Hypothalamus (tissue), 51 donors: Measurements from ENCODE around the gene ACAD11.
"Not testable (repeated sequence)": the region's sequence is repeated elsewhere in the genome, so short reads cannot be mapped to it uniquely, and the experiment has no call there.

Experiments used
- DNase-seq, 51 donors: peaks; one replicate each; lab custom pipeline; 2025; lab: John Stamatoyannopoulos, UW

The ACAD11 gene

DNA sequence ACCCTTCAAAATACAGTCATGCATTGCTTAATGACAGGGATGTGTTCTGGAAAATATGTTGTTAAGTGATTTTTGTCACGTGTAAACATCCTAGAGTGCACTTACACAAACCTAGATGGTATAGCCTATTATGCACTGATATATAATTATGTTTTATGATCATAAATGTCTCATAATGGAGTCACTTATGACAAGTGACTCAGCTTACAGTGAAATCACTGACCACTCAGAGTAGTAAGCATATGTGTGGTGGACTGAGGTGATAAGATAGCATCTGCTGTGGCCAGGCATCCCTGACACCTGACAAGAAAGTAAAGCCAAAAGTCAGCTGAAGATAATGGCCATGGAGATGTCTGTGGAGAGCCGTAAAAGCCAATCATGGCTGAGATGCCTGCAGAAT lies 5.4 kb downstream of the ACAD11 start:
- DNase-seq = no peak

GRCh38 chr3:132652640-132653270 lies 6.9 kb downstream of the ACAD11 start:
- DNase-seq = no peak

- no peak for DNase-seq
Observed at GRCh38 chr3:132650153-132650552, 9.5 kb downstream of the ACAD11 start.

- DNase-seq = no peak
Observed at GRCh38 chr3:132645058-132645457, 14.6 kb downstream of the ACAD11 start.

DNA sequence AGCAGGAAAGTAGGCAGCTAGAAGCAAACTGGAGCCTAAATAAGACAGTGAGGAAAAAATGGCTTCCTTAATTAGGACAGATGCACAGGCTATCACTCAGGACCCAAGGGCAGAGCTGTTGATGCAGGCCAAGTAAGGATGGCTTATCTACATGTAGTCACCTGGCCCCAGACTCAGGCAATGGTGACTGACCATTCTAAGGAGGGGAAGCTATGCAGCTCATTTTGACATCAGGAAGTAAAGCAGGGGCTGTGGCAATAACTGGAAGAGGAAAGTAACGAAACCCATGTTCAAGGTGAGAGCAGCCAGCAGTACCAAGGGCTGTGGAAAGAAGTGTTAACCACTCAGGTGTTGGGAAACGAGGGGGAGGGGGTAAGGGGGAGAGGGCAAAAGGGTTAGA lies 16.2 kb downstream of the ACAD11 start:
- no peak for DNase-seq

DNA sequence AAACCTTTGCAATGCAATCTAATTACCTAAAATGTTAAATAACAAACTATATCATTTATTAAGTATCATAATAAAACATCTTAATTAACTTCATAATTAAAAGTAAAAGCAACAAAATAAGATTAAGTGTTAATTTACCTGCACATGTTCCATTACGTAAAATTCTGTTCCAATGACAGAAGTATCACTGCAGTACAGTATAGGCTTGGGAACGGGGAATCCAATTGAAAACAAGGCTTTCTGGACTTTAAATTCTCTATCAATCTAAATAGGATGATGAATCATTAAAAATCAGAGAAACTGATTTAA lies 17.1 kb downstream of the ACAD11 start:
- no peak for DNase-seq

DNA sequence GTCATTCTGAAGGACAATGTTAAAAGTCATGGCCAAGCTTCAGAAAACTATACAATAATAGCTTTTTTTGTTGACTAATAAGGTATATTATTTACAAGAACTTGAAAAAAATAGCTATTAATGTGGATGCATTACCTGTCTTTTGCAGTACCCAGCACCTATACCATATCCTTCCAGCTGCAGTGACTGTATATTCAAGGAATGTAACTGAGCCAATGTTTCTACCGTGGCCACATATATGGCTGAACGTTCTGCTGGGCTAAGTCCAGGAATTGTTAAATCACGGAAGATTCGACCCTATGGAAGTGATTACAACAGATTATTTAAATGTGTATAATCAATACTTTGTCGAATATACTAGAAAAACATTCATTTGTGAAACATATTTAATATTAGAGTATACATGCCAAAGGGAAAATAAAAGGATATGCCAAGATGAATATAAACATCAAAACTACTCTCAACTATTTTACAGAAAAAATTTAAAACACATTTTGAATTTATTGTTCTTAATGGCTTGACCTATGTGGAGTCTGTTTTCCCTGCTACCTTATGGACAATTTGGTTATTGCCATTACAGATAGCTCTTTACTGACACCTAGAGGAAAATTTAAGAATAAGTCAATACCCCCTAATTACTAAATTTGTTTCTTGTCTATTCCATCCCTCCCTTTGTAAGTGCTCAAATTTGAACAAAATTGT lies 17.6 kb downstream of the ACAD11 start:
- no peak for DNase-seq

GRCh38 chr3:132641427-132641826 lies 18.2 kb downstream of the ACAD11 start:
- DNase-seq = not testable (repeated sequence)

DNA sequence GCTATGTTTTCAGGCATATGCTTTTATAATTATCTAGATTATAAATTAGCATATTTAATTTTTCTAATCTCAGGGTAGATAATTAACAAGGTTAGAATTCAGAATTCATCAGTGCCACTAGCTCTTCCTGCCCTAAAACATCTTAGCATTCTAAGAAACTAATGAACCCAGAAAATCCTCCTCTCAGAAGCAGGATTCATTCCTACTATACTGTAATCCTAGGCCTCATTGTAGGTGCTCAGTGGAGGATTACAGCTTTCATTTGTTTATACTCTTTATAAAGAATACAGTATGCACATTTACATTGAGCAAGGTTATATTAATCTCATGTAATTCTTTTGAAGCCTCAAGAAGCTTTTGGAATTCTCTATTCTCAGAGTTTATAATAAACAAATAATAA lies 20.9 kb downstream of the ACAD11 start:
- DNase-seq = no peak

GRCh38 chr3:132637590-132637989 lies 22.0 kb downstream of the ACAD11 start:
- DNase-seq = no peak

- no peak for DNase-seq
Observed at GRCh38 chr3:132635052-132635451, 24.6 kb downstream of the ACAD11 start.

- DNase-seq = no peak
Observed at GRCh38 chr3:132630612-132631011, 29.0 kb downstream of the ACAD11 start.

- no peak for DNase-seq
Observed at GRCh38 chr3:132629928-132630327, 29.7 kb downstream of the ACAD11 start.

DNA sequence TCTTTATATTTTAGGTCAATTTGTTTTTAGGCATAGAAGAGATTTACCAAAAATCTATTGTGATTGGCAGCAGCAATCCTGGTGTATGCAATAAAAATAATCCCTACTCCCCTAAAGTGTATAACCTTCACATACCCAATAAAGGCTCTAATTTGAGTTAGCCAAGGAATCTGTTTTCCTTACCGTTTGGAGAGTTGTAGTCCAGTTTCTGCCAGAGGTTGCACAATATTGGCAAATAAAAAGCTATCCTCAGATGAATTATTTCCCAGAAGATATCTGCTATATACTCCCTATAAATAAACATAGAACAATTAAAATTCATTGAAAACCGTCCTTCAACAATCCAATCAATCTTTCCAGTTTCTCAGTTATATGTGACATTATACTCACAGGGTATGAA lies 31.5 kb downstream of the ACAD11 start:
- DNase-seq = no peak

DNA sequence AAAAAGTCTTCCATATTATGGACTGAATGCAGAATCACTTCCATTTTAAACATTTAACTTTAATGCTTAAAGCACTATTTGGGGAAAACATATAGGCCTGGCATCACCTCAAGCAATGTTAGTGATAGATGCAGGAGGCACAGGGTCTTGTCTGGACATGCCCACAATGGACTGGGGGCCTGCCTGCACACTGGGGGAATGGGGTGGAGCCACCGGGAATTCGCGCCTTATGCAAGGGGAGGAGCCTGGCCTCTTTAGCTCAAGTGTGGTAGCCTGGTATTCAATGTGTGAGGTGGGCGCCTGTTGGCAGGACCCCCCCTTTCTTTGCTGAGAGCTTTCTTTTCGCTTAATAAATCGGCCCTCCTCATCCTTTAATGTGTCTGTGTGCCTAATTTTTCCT lies 32.7 kb downstream of the ACAD11 start:
- no peak for DNase-seq

DNA sequence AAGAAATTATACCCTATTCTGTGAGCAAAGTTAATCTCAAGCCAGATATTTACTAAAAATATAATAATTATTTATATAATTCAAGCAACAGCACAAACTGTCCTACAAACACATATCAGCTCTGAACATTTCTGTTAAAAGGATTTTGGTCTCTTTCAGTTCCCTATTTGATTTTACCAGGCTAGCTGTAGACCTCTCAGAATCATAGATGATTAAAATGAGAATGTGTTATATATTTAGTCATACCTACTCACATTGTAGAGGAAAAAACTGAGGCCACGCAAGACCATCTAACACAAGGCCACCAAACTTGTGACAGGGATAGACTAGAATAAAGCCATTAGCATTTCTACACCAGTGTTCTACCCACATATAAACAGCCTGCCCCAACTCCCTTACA lies 34.0 kb downstream of the ACAD11 start:
- DNase-seq = no peak

- DNase-seq = no peak
Observed at GRCh38 chr3:132624790-132625189, 34.8 kb downstream of the ACAD11 start.

DNA sequence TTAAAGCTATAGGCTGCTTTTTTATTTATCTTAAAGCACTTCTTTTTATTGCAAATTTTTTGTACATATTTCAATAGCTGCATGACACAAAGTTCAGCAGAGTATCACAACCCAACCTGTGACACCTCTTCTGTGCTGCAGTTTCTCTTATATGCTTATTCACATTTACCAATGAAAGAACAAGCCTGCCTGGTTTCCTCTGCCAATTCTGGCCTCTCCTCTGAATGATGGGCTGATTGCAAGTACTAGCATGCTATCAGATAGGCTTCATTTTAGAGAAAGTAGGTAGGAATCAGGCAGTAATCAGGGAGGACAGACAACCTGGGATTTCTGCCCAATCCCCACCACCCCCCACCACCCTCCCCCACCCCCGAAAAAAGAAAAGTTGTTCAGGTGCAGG lies 36.0 kb downstream of the ACAD11 start:
- DNase-seq = no peak

- DNase-seq = no peak
Observed at GRCh38 chr3:132622761-132623160, 36.8 kb downstream of the ACAD11 start.

- DNase-seq = no peak
Observed at GRCh38 chr3:132622148-132622547, 37.5 kb downstream of the ACAD11 start.

GRCh38 chr3:132616780-132617179 lies 42.8 kb downstream of the ACAD11 start:
- DNase-seq = no peak

DNA sequence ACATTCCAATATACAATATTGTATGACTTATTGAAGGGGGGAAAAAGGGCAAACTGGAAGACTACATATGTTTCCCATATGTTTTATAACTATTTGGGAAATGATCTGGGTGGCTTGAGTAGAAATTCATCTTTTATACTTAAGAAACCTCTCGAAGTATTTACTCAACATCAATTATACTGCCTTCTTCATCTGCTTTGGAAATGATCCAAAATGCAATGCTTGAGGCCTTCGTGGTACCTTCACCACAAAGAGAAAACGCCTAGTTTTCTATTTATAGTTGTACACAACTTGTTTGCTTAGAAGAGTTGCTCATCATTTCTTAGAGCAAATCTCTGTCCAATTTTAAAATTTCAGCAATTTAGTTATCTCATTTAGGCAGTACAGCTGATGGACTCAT lies 43.7 kb downstream of the ACAD11 start:
- DNase-seq = no peak

GRCh38 chr3:132615301-132615700 lies 44.3 kb downstream of the ACAD11 start:
- not testable (repeated sequence) for DNase-seq
